ENCODE results near the gene PPP1R13L.

Gene PPP1R13L

GRCh38 chr19:45391346-45391745 lies 13.5 kb downstream of the PPP1R13L start:
- TF ChIP-seq ELF4 (IDR thresholded peaks at IDR 0.05) (no peak), ARNT (IDR thresholded peaks at IDR 0.05) (no peak), SUZ12 (IDR thresholded peaks at IDR 0.05) (no peak), FOXA1 (IDR thresholded peaks at IDR 0.05) (no peak), CTBP1 (IDR thresholded peaks at IDR 0.05; ENCODE audit: borderline replicate concordance) (no peak), TARDBP (IDR thresholded peaks at IDR 0.05) (no peak), L3MBTL2 (conservative IDR thresholded peaks at IDR 0.05) (no peak), FOXM1 (IDR thresholded peaks at IDR 0.05; ENCODE audit: borderline replicate concordance) (no peak), FOXK2 (IDR thresholded peaks at IDR 0.05) (no peak), SP1 (IDR thresholded peaks at IDR 0.05) (no peak), HDGF (IDR thresholded peaks at IDR 0.05; ENCODE audit: borderline replicate concordance) (no peak), NFRKB (IDR thresholded peaks at IDR 0.05) (no peak), ZNF384 (IDR thresholded peaks at IDR 0.05) (no peak), LEF1 (IDR thresholded peaks at IDR 0.05; ENCODE audit: borderline replicate concordance) (no peak), BHLHE40 (IDR thresholded peaks at IDR 0.05; ENCODE audit: borderline replicate concordance) (no peak)
- TF ChIP-seq, protein P1, sequence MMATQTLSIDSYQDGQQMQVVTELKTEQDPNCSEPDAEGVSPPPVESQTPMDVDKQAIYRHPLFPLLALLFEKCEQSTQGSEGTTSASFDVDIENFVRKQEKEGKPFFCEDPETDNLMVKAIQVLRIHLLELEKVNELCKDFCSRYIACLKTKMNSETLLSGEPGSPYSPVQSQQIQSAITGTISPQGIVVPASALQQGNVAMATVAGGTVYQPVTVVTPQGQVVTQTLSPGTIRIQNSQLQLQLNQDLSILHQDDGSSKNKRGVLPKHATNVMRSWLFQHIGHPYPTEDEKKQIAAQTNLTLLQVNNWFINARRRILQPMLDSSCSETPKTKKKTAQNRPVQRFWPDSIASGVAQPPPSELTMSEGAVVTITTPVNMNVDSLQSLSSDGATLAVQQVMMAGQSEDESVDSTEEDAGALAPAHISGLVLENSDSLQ (IDR thresholded peaks at IDR 0.05), result no peak
- peak; percentile 58 for DNase-seq (ENCODE audit: extremely low spot score)
- ChIA-PET CTCF (interaction anchor here (1.1 kb wide), 1 partner anchor 10 kb away, joined by 5 read pairs; no protein-coding TSS in a partner anchor), POLR2A (interaction anchor here (2.2 kb wide), 1 partner anchor 13 kb away, joined by 7 read pairs; the partner anchor contains the start of gene PPP1R13L)

GRCh38 chr19:45385392-45386221 lies 19.3 kb downstream of the PPP1R13L start:
- no peak for DNase-seq (ENCODE audit: extremely low spot score)
- ChIA-PET CTCF (no interaction called here), POLR2A (no interaction called here)
- TF ChIP-seq SUZ12 (IDR thresholded peaks at IDR 0.05), result no peak
- TF ChIP-seq, protein P1 (IDR thresholded peaks at IDR 0.05), result no peak
- no peak for TF ChIP-seq L3MBTL2 (conservative IDR thresholded peaks at IDR 0.05)
- no peak for TF ChIP-seq ELF4 (IDR thresholded peaks at IDR 0.05)
- no peak for TF ChIP-seq NFRKB (IDR thresholded peaks at IDR 0.05)
- TF ChIP-seq ZNF384 (IDR thresholded peaks at IDR 0.05), result no peak
- no peak for TF ChIP-seq CTBP1 (IDR thresholded peaks at IDR 0.05; ENCODE audit: borderline replicate concordance)
- TF ChIP-seq HDGF (IDR thresholded peaks at IDR 0.05; ENCODE audit: borderline replicate concordance), result no peak
- no peak for TF ChIP-seq LEF1 (IDR thresholded peaks at IDR 0.05; ENCODE audit: borderline replicate concordance)
- TF ChIP-seq ARNT (IDR thresholded peaks at IDR 0.05), result no peak
- TF ChIP-seq BHLHE40 (IDR thresholded peaks at IDR 0.05; ENCODE audit: borderline replicate concordance), result no peak
- TF ChIP-seq SP1 (IDR thresholded peaks at IDR 0.05), result no peak

GRCh38 chr19:45382426-45382825 lies 22.4 kb downstream of the PPP1R13L start:
- ChIA-PET POLR2A (interaction anchor here (0.8 kb wide), 1 partner anchor 22 kb away, joined by 3 read pairs; the partner anchor contains the start of gene PPP1R13L), CTCF (no interaction called here)
- DNase-seq (ENCODE audit: extremely low spot score), result no peak
- TF ChIP-seq SUZ12 (IDR thresholded peaks at IDR 0.05) (no peak), LEF1 (IDR thresholded peaks at IDR 0.05; ENCODE audit: borderline replicate concordance) (no peak), L3MBTL2 (conservative IDR thresholded peaks at IDR 0.05) (no peak), TARDBP (IDR thresholded peaks at IDR 0.05) (no peak), ELF4 (IDR thresholded peaks at IDR 0.05) (no peak), FOXM1 (IDR thresholded peaks at IDR 0.05; ENCODE audit: borderline replicate concordance) (no peak), ARNT (IDR thresholded peaks at IDR 0.05) (no peak), BHLHE40 (IDR thresholded peaks at IDR 0.05; ENCODE audit: borderline replicate concordance) (no peak), FOXA1 (IDR thresholded peaks at IDR 0.05) (no peak), CTBP1 (IDR thresholded peaks at IDR 0.05; ENCODE audit: borderline replicate concordance) (no peak), HDGF (IDR thresholded peaks at IDR 0.05; ENCODE audit: borderline replicate concordance) (no peak), FOXK2 (IDR thresholded peaks at IDR 0.05) (no peak), NFRKB (IDR thresholded peaks at IDR 0.05) (no peak), SP1 (IDR thresholded peaks at IDR 0.05) (no peak)
- TF ChIP-seq, protein P1 (IDR thresholded peaks at IDR 0.05), result no peak

- ChIA-PET CTCF (no interaction called here), POLR2A (no interaction called here)
- no peak for DNase-seq (ENCODE audit: extremely low spot score)
These were observed 24.8 kb downstream of the PPP1R13L start for GRCh38 chr19:45380107-45380506.

More at GRCh38 chr19:45380107-45380506, 24.8 kb downstream of the PPP1R13L start:
- TF ChIP-seq, protein P1 (IDR thresholded peaks at IDR 0.05), result no peak
- TF ChIP-seq SP1 (IDR thresholded peaks at IDR 0.05), result no peak
- TF ChIP-seq NFRKB (IDR thresholded peaks at IDR 0.05), result no peak
- no peak for TF ChIP-seq FOXK2 (IDR thresholded peaks at IDR 0.05)
- TF ChIP-seq BHLHE40 (IDR thresholded peaks at IDR 0.05; ENCODE audit: borderline replicate concordance), result no peak
- no peak for TF ChIP-seq FOXA1 (IDR thresholded peaks at IDR 0.05)
- TF ChIP-seq ARNT (IDR thresholded peaks at IDR 0.05), result no peak
- no peak for TF ChIP-seq FOXM1 (IDR thresholded peaks at IDR 0.05; ENCODE audit: borderline replicate concordance)
- TF ChIP-seq ZNF384 (IDR thresholded peaks at IDR 0.05), result no peak
